ENCODE results near the gene SOHLH1.

SOHLH1 gene

GRCh38 chr9:135701959-135702721 is 2.9 kb upstream of the SOHLH1 start, which contains the start of gene KCNT1:
TSS of gene KCNT1 (plus strand) at chr9:135702185. CDS start at chr9:135702259, 74 bp downstream.
- DNase-seq, result no peak

GRCh38 chr9:135701067-135701958 is 2.0 kb upstream of the SOHLH1 start:
- DNase-seq, result no peak

- no peak for DNase-seq
Observed at GRCh38 chr9:135700525-135700924, 1.2 kb upstream of the SOHLH1 start.

- DNase-seq, result no peak
Observed at GRCh38 chr9:135698767-135699166, 514 bp downstream of the SOHLH1 start.

- no peak for DNase-seq
Observed at GRCh38 chr9:135698236-135698635, 1.0 kb downstream of the SOHLH1 start.

- no peak for DNase-seq
Observed at GRCh38 chr9:135697226-135697625, 2.1 kb downstream of the SOHLH1 start.

GRCh38 chr9:135696446-135696845 is 2.8 kb downstream of the SOHLH1 start:
- no peak for DNase-seq

GRCh38 chr9:135695642-135696041 is 3.6 kb downstream of the SOHLH1 start:
- no peak for DNase-seq

- DNase-seq, result no peak
Observed at GRCh38 chr9:135695036-135695435, 4.2 kb downstream of the SOHLH1 start.

GRCh38 chr9:135694414-135694813 is 4.9 kb downstream of the SOHLH1 start:
- DNase-seq, result no peak

GRCh38 chr9:135693771-135694170 is 5.5 kb downstream of the SOHLH1 start:
- no peak for DNase-seq

GRCh38 chr9:135693265-135693664 is 6.0 kb downstream of the SOHLH1 start:
- no peak for DNase-seq

GRCh38 chr9:135692410-135692809 is 6.9 kb downstream of the SOHLH1 start:
- no peak for DNase-seq

GRCh38 chr9:135690836-135691570 is 8.3 kb downstream of the SOHLH1 start:
- no peak for DNase-seq

- DNase-seq, result no peak
Observed at GRCh38 chr9:135689011-135689410, 10.3 kb downstream of the SOHLH1 start.

GRCh38 chr9:135687216-135687615 is 12.1 kb downstream of the SOHLH1 start:
- no peak for DNase-seq

- DNase-seq, result no peak
Observed at GRCh38 chr9:135684691-135685090, 14.6 kb downstream of the SOHLH1 start.

GRCh38 chr9:135683401-135684034 is 15.8 kb downstream of the SOHLH1 start:
- no peak for DNase-seq

GRCh38 chr9:135681161-135681560 is 18.1 kb downstream of the SOHLH1 start:
- no peak for DNase-seq

GRCh38 chr9:135680056-135680455 is 19.2 kb downstream of the SOHLH1 start:
- DNase-seq, result no peak

- no peak for DNase-seq
Observed at GRCh38 chr9:135678236-135679017, 20.9 kb downstream of the SOHLH1 start.

- DNase-seq, result no peak
Observed at GRCh38 chr9:135677641-135678168, 21.6 kb downstream of the SOHLH1 start.
